ENCODE measurements around the gene IPO8.

- TF ChIP-seq CTCF (IDR thresholded peaks at IDR 0.05) = no peak
- no peak for TF ChIP-seq POLR2A (IDR thresholded peaks at IDR 0.05)
Observed at GRCh38 chr12:30726647-30727046, 31.0 kb upstream of the IPO8 start.
